Measurements from ENCODE around the gene SMARCB1.

SMARCB1 gene

DNA sequence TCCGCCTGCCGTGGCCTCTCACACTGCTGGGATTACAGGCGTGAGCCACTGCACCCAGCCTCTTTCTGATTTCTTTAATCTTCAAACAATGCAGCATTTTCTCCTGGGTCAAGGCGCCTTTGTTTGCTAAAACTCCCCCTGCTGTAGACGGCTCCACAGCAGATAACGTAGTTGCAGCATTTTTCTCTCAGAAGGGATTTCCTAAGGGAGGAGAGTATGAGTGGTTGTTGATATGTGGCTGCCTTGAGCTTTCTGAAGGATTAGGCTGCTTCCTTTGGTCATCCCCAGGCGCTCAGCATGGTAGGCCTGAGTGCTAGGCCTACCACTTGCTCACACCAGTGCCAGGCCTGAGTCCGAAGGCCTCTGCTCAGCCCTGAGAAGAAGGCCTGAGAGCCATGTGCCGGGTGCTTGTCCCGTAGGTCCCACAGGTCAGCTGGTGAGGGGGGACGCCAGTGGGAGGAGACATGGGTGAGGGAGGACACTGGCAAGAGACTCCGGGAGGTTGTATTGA is 18.1 kb downstream of the SMARCB1 start:
- DNase-seq: no peak

DNA sequence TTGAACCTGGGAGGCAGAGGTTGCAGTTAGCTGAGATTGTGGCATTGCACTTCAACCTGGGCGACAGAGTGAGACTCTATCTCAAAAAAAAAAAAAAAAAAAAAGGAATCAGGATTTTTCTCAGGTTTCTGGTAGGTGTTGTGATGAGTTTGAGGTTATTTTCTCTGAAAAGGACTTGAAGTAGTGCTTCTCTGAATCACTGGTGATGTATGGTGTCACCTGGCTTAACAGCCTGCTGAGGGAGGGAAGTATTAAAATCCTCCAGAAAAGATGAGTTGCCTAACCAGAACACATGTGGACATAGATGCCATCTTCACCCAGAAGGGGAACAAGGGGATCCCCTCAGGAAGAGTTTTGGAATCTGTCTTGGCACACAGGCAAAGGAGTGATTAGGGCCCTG is 20.1 kb downstream of the SMARCB1 start:
- DNase-seq: no peak

DNA sequence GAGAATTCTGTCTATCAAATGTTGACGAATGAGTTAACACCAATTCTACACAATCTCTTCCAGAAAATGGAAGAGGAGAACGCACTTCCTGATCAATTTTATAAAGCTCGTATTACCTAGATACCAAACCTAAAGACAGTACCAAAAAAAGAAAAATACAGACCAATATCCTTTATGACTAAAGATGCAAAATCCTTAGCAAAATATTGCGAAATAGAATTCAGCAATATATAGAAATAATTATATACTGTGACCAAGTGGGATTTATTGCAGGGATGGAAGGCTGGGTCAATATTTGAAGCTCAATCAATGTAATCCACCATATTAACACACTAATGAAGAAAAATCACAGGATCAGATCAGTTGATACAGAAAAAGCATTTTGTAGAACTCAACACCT is 25.6 kb downstream of the SMARCB1 start:
- no peak for DNase-seq

DNA sequence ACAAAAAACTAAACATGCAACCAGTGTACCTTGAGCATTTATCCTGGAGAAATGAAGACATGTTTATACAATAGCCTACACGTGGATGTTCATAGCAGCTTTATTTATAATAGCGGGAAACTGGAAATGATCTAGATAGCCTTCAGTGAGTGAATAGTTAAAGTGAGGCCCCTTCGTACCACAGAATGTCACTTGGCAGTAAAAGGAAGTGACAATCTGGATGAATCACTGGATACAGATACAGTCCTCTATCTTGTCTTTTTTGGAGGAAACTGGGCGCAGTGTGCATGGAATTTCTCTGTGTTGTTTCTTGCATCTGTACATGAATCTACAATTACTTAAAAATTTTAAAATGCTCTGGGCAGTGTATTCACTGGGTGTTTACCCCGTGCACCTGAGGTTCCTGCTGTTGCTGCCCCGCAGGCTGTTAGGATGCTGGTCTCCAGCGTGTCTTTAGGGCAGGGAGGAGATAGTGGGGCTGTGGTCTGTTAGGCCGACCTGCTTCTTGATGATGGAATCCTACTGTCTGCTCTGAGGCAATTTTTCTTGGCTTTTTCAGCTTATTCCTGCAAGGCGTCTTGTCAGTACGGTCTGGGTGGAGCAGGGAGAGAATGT is 28.9 kb downstream of the SMARCB1 start:
- DNase-seq: no peak

DNA sequence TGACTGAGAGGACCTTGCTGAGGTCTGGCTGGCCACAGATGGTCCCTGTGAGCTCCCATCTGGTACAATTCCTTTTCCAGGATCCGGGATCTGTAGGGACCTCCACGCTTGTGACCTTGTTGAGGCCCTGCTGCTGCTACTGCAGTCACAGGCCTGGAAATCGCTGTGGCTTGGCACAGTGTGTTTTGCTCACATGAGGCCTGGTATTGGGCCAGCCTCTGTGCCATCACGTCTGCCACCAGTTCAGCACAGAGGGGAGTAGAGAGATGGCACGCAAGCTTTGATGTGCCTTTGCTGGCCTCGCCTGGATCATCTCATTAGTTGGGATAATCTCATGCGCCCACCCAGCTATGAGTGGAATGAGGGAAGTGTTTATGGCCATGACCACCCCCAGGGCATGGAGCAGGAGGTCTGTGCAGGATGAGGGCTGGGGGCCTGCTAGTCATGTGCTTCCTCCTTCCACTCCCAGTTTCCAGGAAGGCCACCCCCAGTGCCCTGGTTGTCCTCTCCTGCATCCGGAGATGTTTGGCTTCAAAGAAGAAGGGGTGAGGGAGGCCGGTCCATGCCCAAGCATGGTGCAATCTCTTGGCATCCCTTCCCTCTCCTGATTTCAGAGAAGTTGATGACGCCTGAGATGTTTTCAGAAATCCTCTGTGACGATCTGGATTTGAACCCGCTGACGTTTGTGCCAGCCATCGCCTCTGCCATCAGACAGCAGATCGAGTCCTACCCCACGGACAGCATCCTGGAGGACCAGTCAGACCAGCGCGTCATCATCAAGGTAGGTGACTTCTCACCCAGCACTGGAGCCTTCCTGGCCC is 29.6 kb downstream of the SMARCB1 start:
- DNase-seq: no peak

DNA sequence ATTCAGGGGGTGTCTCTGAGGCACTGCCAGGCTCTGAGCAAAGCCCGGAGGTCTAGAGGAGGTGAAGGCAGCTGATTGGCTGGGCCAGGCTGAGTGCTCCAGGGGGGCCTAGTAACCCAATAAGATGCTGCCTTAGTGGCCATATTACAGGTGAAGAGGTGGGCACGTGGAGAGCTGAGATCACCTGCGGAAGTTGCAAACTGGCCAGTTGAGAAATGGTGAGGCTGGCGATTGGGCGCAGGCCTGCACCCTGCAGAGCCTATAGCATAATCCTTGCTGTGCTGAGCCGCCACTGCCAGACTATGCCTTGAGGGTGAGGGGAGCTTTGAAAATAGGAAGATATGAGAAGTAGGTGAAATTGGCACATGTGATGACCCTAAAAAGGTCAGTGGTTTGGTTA is 30.4 kb downstream of the SMARCB1 start:
- no peak for DNase-seq

DNA sequence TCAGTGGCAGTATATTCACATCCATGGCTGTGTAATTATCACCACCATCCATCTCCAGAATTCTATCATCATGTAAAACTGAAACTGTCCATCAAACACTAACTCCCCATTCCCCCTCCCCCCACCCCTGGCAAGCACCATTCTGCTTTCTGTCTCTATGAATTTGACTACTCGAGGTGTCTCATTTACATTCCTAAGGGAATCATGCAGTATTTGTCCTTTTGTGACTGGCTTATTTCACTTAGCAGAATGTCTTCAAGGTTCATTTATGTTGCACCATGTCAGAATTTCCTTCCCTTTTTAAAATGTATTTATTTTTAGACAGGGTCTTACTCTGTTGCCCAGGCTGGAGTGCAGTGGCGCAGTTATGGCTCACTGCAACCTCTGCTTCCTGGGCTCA is 31.8 kb downstream of the SMARCB1 start:
- DNase-seq: no peak

DNA sequence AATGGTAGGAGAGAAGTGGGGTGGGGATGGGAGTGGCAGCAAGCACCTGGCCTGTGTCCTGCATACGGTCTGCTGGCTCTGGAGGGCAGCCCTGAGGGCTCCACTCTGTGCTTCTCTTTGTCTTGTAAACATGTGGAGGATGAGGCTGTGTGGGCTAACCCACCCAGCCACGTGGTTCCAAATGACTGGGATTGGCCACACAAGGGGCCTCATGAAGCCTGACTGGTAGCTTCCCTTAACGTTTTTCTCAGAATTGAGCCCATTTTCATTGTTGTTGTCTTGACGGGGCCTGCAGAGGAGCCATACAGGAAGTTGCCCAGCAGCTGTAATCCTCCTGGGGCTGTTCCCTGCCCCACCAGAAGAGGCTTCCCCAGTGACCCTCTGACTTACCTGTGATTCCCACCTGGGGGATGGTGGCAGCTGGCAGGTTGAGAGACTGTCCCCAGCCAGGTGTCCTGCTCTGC is 34.0 kb downstream of the SMARCB1 start:
- DNase-seq: no peak

DNA sequence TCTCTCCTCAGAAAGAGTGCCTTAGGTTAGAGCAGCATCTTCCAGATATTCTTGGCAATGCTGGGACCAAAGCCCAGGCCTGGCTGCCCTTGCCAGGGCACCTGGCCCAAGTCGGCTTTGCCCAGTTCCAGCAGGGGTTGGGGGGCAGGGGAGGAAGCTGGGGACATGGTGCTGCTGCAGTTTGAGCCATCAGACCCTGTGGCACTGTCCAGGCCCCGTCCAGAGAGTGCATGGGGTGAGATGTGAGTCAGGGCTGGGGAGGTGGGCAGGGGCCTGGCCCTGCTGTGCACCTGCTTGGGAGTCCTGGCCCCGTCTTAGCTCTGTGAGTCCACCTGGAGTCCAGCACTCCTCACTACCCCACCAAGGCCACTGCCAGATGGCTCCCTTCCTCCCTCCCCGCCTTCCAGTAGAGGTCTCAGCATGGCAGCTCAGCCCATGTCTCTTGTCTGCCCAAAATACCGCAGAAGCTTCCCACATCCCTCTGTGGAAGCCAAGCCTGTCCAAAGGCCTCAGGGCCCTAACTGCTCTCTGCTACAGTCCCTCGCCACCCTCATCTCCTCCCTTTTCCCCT is 35.4 kb downstream of the SMARCB1 start:
- no peak for DNase-seq

DNA sequence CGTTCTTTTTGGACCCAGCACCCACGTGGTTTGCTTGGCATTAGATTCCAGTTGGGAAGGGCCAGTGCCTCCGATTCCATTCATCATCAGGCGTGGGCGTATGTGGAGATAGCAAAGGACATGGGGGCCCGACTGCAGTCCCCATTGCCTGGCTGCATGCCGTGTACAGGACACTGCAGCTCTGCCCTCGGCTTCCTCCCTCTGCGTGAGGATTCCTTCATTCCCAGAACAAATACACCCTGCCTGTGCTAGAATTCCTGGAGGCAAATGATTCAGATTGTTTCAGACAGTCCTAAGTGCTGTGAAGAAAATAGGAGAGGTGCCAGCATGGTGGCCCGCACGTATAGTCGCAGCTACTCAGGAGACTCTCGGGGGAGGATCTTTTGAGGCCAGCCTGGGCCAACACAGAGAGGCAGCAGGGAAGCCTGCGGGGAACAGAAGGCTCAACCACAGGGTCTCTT is 36.6 kb downstream of the SMARCB1 start:
- no peak for DNase-seq

DNA sequence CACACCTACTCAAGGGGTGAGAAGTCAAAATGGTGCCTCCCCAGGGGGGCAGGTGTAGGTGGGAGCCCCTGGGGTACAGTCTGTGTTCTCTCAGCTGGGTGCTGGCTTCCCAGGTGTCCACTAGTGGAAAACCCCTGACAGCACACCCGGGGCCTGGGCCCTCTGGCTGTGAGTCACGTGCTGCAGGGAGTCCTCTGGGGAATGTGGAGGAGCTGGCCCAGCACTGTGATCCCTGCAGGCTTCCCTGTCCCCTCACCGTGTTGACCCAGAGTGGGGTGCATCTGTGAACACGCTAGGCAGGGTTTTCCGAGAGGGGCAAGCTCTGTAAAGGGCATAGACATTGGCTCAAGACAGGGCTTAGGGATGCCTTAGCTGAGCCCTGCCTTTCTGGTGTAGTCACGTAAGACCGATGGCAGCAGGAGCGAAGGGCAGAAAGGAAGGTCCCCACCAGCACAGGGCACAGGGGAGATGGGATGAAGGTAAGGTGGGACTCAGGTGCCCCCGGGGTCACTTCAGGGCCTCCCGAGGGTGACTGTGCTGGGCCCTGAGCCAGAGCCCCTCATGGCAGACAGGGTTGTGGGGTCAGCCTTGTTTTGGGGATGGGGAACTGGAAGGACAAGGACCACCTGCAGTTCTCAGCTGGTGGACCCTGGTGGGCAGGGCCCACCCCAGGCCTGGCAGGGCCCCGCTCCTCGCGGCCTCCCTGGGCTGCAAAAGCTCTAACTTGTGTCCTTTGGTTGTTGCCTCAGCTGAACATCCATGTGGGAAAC is 37.9 kb downstream of the SMARCB1 start:
- DNase-seq: no peak

DNA sequence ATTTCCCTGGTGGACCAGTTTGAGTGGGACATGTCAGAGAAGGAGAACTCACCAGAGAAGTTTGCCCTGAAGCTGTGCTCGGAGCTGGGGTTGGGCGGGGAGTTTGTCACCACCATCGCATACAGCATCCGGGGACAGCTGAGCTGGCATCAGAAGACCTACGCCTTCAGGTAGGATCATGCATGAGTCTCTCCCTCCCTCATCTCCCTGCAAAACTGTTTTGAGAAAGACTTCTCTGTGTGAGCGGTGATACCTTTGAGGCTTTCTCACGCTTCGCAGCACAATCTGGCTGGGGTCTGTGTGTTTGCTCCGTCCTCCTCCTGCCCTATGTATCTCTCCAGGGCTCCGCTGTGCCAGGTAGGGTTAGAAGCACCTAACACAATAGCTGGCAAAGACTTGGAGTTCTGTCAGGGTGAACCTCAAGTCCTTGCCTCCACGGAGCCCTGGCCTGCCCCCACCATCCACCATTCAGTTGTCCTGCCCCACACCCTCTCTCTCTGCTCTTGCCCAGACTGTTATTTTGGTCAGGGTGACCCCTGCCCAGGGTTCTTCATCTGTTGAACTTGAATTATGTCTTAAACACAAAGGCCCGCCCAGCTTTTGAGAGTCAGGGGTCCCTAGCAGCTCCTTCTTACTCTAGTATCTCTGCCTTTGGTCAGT is 38.6 kb downstream of the SMARCB1 start:
- no peak for DNase-seq

DNA sequence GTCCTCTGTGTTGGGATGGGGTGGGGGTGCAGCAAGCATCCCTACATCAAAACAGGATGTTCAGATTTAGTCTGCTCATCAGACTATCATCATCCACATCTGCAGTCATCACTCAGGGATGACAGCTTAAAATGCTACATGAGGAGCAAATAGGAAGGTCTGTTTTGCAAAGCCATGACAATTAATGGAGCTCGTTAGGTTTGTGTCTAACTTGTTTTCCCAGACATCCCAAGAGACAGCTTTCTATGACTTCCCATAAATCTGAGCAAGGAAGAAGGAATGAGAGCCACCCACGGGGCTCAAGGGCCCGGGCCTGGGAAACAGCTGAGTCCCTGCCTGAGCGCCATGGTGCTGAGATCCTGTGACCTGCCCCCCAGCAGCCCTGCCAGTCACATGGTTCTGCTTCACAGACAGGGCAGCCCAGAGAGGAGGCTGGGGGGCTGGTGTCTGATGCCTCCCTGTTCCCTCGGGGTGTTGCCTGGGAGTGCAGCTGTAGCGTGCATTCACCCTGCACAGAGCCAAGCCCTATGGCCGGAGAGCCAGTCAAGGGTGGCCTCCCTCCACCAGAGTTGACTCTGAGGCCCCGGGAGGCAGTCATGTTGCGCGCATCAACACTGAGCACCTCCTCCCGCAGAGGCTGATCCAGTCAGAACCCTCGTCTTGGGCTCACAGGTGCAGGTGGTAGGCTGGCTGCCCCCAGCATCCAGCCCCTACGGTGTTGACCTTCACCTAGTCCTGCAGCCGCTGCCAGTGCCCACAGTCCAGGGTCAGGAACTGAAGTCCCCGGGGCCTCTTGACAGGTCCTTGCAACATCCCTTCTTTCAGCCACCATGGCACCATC is 40.0 kb downstream of the SMARCB1 start:
- no peak for DNase-seq

DNA sequence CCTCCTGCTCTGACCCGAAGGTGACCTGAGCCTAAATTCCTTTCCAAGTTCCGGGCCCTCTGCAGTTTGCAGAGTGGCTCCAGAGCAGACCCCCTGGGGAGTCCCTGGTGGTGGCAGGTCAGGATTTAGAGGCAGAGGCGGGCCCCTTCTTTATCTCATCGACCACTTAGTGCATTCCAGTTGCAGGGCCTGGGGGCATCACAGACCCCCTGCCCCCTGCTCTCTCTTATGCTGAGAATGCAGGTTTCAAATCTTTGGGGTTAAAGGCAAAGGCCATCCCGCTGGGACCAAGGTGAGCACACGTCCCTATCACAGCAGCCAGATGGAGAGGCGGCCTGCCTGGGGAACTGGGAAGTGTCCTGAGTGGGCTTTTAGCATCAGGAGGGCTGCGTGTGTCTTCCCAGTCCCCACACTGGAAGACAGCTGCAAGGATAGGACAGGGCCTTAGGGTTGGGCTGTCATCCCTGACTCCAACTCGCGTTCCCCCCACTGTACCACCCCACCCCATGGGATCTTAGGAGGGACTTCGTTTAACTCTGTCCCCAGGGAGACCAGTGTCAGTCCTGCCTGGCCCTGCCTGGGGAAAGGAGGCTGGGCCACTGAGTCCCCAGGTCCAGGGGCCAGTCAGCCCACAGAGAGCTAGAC is 40.7 kb downstream of the SMARCB1 start:
- DNase-seq: no peak

DNA sequence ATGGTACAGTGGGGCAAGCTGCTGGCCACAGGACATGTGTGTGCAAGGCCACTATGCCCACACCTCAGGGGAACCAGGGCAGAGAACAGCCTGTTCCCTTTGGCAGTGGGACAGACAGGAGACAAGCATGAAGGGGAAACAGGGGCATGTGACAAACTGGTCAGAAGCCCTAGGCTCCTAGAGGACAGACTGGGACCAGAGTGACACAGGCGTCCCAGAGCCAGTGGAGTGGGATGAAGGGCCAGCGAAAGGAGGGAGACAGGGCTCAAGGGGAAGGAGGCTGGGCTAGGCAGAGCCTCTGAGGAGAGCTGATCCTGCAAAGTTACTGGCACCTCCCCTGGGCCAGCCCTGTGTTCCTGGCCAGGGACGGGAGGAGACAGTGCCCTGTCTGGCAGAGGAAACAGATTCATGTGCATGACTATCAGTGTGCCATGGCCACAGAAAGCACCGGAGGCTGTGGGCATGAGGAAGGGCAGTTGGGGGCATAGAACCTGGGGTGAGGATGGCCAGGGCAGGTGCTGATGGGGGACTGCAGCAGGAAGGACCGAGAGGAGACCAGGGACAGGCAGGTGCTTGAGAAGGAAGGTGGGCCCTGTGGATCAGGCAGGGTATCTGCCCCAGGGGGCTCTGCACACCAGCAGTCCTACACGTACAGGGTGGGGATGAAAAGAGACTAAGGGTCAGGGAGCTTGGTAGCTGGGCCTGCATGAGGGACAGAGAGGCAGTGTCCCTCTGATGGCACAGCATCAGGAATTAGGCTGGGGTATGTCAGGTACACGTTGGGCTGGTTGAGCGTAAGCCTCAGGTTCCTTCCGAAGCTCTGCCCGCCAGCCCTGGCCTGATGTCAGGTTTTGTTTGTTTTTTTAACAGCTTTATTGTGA is 42.3 kb downstream of the SMARCB1 start:
- DNase-seq: no peak

DNA sequence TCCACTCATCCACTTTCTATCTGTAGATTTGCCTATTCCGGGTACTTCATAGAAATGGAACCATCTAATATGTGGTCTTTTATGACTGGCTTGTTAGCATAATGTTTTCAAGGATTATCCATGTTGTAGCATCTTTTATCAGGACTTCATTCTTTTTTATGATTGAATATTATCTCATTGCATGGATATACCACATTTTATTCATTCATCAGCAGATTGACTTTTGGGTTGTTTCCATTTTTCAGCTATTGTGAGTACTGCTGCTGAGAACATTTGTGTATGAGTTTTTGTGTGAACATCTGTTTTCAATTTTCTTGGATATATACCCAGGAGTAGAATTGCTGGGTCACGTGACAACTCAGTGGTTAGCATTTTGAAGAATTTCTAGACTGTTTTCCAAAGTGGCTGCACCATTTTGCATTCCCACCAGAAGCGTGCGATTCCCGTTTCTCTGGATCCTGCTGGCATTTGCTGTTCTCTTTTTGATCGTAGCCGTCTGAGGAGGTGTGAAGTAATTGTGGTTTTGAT is 43.1 kb downstream of the SMARCB1 start:
- no peak for DNase-seq

DNA sequence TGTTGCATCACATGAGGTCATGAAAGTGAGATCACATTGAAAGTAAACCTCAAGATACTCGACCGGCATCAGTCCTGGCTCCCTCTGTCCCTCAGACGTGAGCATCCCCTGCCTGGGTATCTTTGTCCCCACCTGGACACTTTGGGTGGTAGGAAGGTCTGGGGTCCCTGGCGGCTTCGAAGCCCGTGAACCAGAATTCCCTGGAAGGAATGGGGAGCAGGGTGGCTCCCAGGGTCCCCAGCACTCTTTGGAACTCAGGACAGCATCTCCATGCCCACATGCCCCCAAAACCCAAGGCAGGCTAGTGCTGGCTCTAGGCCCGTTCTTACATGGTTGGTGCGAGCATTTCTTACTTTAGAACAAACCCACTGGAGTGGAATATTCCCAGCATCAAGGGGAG is 44.5 kb downstream of the SMARCB1 start:
- DNase-seq: no peak

DNA sequence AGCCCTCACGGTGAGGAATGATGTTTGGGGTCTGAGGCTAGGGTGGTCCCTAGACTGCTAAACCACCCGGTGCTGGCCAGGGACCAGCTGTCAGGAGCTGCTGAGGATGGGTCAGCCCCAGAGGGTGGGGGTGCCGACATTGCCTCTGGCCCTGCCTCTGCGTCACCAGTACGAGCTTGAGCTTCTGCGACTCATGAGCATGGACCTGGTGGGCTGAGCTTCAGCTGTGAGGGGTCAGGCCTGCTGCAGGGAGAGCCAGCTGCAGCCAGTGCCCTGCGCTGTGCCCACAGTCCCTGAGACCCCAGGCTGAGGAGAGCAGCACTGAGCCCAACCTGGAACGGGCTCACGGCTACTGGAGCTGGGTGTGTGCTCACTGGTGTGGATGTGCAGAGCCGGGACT is 45.0 kb downstream of the SMARCB1 start:
- no peak for DNase-seq

DNA sequence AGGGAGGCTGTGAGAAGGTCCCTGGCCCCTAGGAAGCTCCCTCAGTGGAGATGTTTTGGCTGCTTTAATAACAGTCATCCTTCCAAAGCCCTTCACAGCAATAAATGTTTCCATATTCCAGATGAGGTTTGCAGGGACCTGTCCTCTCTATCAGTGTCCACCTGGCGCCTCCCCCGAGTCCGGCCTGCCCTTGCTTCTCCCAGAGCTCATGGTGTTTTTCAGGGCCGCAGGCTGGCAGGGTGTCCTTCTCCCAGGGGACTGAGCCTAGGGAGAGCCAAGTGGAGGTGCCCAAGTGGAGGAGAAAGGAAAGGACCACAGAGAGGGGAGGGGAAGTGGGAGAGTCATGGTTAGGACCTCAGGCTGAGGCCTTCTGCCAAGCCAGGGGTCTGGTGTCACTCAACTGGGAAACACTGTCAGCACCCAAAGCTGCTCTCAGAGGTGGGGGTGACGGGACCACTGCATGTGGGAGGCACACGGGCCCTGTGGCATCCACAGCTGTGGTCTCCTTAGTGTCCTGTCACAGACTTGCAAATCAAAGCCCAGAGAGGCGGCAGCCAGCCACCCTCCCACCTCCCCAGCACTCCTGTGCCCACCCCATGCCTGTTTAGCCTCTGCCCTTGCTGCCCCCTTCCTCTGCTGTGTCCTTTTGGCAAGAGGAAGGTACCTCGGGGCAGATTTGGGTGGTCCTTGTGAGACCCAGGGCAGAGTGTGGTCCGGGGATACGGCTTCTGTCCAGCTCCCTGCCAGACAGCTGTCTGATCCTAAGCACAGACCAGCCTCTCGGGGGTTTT is 45.7 kb downstream of the SMARCB1 start:
- DNase-seq: no peak
